Natural killer cell (primary cell): ENCODE measurements around the gene BNIP3. TPM values are rescaled to one million over a fixed set of nuclear protein-coding genes. Genes with fewer than 3 reads are reported as not detected.

Experiments used
- ATAC-seq, 3 donors: fragments of 150-1000 bp in 2 of 3; fragments of 200-7000 bp in 1 of 3; cut with Tn5 transposase; 1 replicate in 1 of 3; 2 replicates in 2 of 3; pipeline ENCODE4 v1.10.0; 2021; ENCODE audit warnings: mild to moderate bottlenecking in 2 of 3, moderate library complexity in 2 of 3
- DNase-seq, 2 donors: peaks; one replicate each; pipeline versions ENCODE4 v3.0.0 to v3.0.0-alpha.2; 2013 to 2021; ENCODE audit warnings: mixed read lengths in 1 of 2
- H3K27ac ChIP-seq: one replicate; pipeline ENCODE4 v1.5.1; 2013; ENCODE audit warnings: mild to moderate bottlenecking, low read length
- H3K27me3 ChIP-seq: one replicate; pipeline ENCODE4 v1.6.1; 2013; ENCODE audit warnings: low read length; ENCODE audit not compliant: control insufficient read depth, insufficient read depth
- H3K36me3 ChIP-seq: one replicate; pipeline ENCODE4 v1.6.1; 2013; ENCODE audit warnings: low read length; ENCODE audit not compliant: control insufficient read depth, insufficient read depth
- H3K4me1 ChIP-seq: one replicate; pipeline ENCODE4 v1.6.1; 2013; ENCODE audit warnings: low read length; ENCODE audit not compliant: control insufficient read depth, insufficient read depth
- H3K4me3 ChIP-seq: one replicate; pipeline ENCODE4 v1.5.1; 2013; ENCODE audit warnings: low read length
- H3K9me3 ChIP-seq: one replicate; pipeline ENCODE4 v1.6.1; 2013; ENCODE audit warnings: low read length; ENCODE audit not compliant: control insufficient read depth, insufficient read depth
- H3K27ac Mint-ChIP-seq, 2 donors: one replicate each; pipeline ENCODE4 v1.8.0; 2022; ENCODE audit warnings: mild to moderate bottlenecking in 2 of 2, mixed read lengths in 2 of 2, moderate library complexity in 1 of 2
- H3K27me3 Mint-ChIP-seq, 2 donors: one replicate each; pipeline ENCODE4 v1.8.0; 2022; ENCODE audit warnings: low read depth in 2 of 2, mixed read lengths in 2 of 2
- H3K36me3 Mint-ChIP-seq: one replicate; pipeline ENCODE4 v1.8.0; 2022; ENCODE audit warnings: mixed read lengths
- H3K4me1 Mint-ChIP-seq, 2 donors: one replicate each; pipeline ENCODE4 v1.8.0; 2022; ENCODE audit warnings: mixed read lengths in 2 of 2
- H3K4me3 Mint-ChIP-seq: one replicate; pipeline ENCODE4 v1.8.0; 2022; ENCODE audit warnings: mild to moderate bottlenecking, moderate library complexity, mixed read lengths
- H3K9me3 Mint-ChIP-seq, 2 donors: one replicate each; pipeline ENCODE4 v1.8.0; 2022; ENCODE audit warnings: mixed read lengths in 2 of 2
- CTCF ChIP-seq: fragments of 200-600 bp; IDR thresholded peaks from one replicate; pipeline ENCODE4 v1.8.0; 2022; ENCODE audit warnings: antibody characterized with exemption
- WGBS: methylation state at CpG from one replicate; pipeline ENCODE4 v1.1.7; 2013; ENCODE audit warnings: missing lambda C conversion rate; ENCODE audit not compliant: insufficient coverage; 5-methylcytosine and 5-hydroxymethylcytosine counted together
- intact Hi-C: fragments of 100-400 bp; cut with micrococcal nuclease; formaldehyde crosslinking; loops from one replicate; pipeline ENCODE4 v1.14.2; 2022
- total RNA-seq, 4 donors: library from RNA; stranded (reverse); fragments of 120-200 nt in 1 of 4; gene quantifications; one replicate each; pipeline versions ENCODE4 v1.2.3 to v1.2.4, GENCODE V29; 2013 to 2022

BNIP3 gene
- total RNA-seq, 3 donors from 2014 or later (not counting 1 experiment from before 2014, with no cell fraction given): 9.9 to 12.9 (median 12.1) TPM

- H3K4me1 Mint-ChIP-seq: peaks cover 75 to 79% of the 10 kb centered on the region in 2 donors
- DNase-seq (peak; percentile 31 to 59), ATAC-seq (peak; percentile 68 to 89 (median 74))
- Histone ChIP-seq H3K9me3 (peaks cover 6% of the 10 kb centered on the region), H3K27me3 (no peaks in the 10 kb centered on the region), H3K36me3 (no peaks in the 10 kb centered on the region), H3K4me3 (no peak overlapping the region), H3K4me1 (peaks cover 40% of the 10 kb centered on the region), H3K27ac (no peak overlapping the region)
- intact Hi-C loops: no loop called here
- H3K9me3 Mint-ChIP-seq: peaks cover 0 to 3% of the 10 kb centered on the region in 2 donors
- H3K27me3 Mint-ChIP-seq: no peaks in the 10 kb centered on the region
- WGBS: 31% methylated on average over 17 of the region's 18 CpGs
- TF ChIP-seq CTCF: no peak
- H3K4me3 Mint-ChIP-seq: peak overlapping the region; percentile 80
- no peaks in the 10 kb centered on the region for H3K36me3 Mint-ChIP-seq
- H3K27ac Mint-ChIP-seq: peak overlapping the region; percentile 86 to 87
Measured at GRCh38 chr10:131928248-131929095, 53.3 kb downstream of the BNIP3 start.

GRCh38 chr10:131926743-131927595, 54.8 kb downstream of the BNIP3 start:
- Histone ChIP-seq H3K4me1 (peaks cover 40% of the 10 kb centered on the region), H3K9me3 (peaks cover 6% of the 10 kb centered on the region), H3K27ac (no peak overlapping the region), H3K4me3 (no peak overlapping the region), H3K27me3 (no peaks in the 10 kb centered on the region), H3K36me3 (no peaks in the 10 kb centered on the region)
- Mint-ChIP-seq H3K27ac (peak overlapping the region; percentile 86 to 87), H3K9me3 (peaks cover 0 to 3% of the 10 kb centered on the region in 2 donors), H3K36me3 (no peaks in the 10 kb centered on the region), H3K4me3 (no peak overlapping the region), H3K27me3 (no peaks in the 10 kb centered on the region), H3K4me1 (peaks cover 82 to 83% of the 10 kb centered on the region in 2 donors)
- WGBS: 95% methylated on average over 28 of the region's 28 CpGs
- intact Hi-C loops: no loop called here
- ATAC-seq: no peak
- no peak for DNase-seq
- no peak for TF ChIP-seq CTCF

- Mint-ChIP-seq H3K36me3 (no peaks in the 10 kb centered on the region), H3K4me1 (peaks cover 83 to 86% of the 10 kb centered on the region in 2 donors), H3K27me3 (no peaks in the 10 kb centered on the region), H3K4me3 (no peak overlapping the region), H3K27ac (peak overlapping the region in 1 of 2 donors; percentile 10), H3K9me3 (peaks cover 0 to 3% of the 10 kb centered on the region in 2 donors)
- WGBS: over 99% methylated on average over 10 of the region's 10 CpGs
- Histone ChIP-seq H3K4me3 (no peak overlapping the region), H3K27me3 (no peaks in the 10 kb centered on the region), H3K4me1 (peaks cover 40% of the 10 kb centered on the region), H3K36me3 (no peaks in the 10 kb centered on the region), H3K9me3 (peaks cover 6% of the 10 kb centered on the region), H3K27ac (no peak overlapping the region)
- no peak for TF ChIP-seq CTCF
- intact Hi-C loops: no loop called here
- no peak for ATAC-seq
- DNase-seq: no peak
Measured at GRCh38 chr10:131926253-131926652, 55.5 kb downstream of the BNIP3 start.
